SKM-1 treated with dmso at 0.1 percent for 144 hours (cell line): ENCODE measurements around the gene DESI2.
A peak's percentile ranks its signal among the peaks of the same experiment; 100 is the strongest.
"Not testable (repeated sequence)": the region's sequence is repeated elsewhere in the genome, so short reads cannot be mapped to it uniquely, and the experiment has no call there.

Source experiments
- DNase-seq: peaks from one replicate; lab custom pipeline; 2025; ENCODE audit not compliant: unreplicated experiment; lab: John Stamatoyannopoulos, UW

Gene DESI2

GRCh38 chr1:244654108-244655038, 1.4 kb downstream of the DESI2 start:
- no peak for DNase-seq

DNA sequence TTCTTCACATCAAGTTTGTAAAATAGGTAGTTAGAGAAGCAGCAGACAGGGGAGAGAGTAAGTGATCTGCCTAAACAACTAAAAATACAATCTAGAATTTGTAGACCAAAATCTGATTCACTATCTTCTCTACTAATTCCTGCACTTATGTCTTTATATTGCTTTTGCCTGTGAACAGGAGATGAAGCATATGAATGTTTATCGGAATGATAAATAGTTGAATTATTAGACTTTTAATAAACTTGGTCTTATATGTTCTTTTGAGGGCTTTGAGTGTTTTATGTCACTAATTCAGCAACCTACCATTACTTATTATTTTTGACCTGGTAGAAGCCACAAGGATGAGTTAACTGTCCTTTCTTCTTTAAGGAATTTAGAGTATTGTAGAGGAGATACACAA, 2.3 kb downstream of the DESI2 start:
- DNase-seq: no peak

DNA sequence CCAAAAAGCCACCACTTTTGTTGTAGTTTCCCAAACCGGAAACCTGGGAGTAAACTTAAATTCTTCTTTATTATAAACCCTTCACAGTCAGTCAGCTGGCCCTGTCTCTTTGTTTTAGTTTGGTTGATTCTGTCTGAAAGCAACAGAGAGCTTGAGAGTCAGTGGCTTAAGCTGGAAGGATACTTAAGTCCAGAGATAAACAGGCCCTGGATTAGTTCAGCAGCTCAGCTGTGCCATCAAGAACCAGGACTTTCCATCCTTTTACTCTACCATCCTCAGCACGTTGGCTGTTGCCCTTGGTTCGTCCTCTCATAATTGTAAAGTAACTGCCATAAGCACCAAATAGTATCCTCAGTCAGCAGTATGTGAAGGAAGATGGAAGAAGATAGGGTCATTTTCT, 4.5 kb downstream of the DESI2 start:
- DNase-seq: no peak

DNA sequence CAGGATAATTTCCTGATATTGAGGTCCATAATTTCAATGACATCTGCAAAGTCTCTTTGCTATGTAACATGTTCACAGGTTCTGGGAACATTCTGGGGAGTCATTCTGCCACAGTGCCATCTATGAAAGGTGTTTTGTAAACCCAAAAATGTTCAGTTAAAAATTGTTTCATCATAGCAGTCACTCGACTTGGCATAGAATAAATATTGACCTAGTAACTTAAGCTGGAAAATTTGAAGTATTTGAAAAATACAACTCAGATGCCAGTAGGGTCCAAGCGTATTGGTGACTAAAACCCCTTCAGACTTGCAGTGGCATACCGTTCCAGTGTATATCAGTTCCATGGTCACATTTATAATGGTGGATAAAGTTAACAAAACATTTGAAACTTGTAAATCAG, 6.8 kb downstream of the DESI2 start:
- DNase-seq: no peak

- DNase-seq: no peak
These were observed 7.7 kb downstream of the DESI2 start for GRCh38 chr1:244660595-244660994.

GRCh38 chr1:244661569-244662312, 8.8 kb downstream of the DESI2 start:
- not testable (repeated sequence) for DNase-seq

- no peak for DNase-seq
These were observed 9.7 kb downstream of the DESI2 start for GRCh38 chr1:244662599-244662998.

DNA sequence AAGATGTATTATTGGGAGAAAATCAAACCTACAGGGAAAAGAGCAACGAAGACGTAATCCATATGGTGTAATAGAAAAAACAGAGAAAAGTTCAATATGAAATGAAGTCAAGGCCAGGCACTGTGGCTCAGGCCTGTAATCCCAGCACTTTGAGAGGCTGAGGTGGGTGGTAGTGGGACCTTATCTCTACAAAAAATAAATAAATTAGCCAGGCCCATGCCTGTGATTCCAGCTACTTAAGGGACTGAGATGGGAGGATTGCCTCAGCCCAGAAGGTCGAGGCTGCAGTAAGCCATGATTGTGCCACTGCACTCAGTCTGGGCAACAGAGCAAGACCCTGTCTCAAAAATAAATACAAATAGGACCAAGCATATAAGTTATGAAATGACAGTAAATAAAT, 11.4 kb downstream of the DESI2 start:
- DNase-seq: no peak

GRCh38 chr1:244665771-244666217, 12.9 kb downstream of the DESI2 start:
- DNase-seq: peak; percentile 77

DNA sequence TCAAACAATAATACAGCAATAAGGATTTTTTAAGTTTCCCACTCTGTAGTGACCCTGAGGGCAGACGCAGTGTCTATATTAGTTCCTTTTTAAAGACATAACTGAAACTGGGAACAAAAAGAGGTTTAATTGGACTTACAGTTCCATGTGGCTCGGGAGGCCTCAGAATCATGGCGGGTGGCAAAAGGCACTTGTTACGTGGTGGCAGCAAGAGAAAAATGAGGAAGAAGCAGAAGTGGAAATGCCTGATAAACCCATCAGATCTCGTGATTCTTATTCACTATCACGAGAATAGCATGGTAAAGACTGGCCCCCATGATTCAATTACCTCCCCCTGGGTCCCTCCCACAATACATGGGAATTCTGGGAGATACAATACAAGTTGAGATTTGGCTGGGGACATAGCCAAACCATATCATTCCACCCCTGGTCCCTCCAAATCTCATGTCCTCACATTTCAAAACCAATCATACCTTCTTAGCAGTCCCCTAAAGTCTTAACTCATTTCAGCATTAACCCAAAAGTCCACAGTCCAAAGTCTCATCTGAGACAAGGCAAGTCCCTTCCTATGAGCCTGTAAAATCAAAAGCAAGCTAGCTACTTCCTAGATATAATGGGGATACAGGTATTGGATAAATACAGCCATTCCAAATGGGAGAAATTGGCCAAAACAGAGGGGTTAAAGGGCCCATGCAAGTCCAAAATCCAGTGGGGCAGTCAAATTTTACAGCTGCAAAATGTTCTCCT, 13.9 kb downstream of the DESI2 start:
- not testable (repeated sequence) for DNase-seq

DNA sequence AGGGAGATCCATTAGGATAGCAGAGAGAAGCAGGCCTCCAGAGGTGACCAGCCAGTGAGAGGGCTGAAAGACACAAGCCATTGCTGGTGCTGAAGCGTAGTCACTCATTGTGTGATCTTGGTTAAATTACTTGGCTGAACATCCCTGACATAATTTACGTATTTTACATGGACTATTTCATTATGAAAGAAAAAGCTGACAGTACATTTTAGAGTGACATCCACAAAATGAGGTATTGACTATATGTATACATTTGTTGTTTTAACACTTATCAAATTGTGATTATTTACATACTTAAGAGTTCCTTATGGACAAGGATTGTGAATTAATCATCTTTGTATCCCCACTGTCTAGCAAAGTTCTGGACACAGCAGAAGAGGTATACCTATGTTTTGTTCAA, 14.9 kb downstream of the DESI2 start:
- DNase-seq: no peak

- DNase-seq: no peak
These were observed 20.2 kb downstream of the DESI2 start for GRCh38 chr1:244672946-244673682.

- DNase-seq: no peak
These were observed 21.5 kb downstream of the DESI2 start for GRCh38 chr1:244674446-244674845.

- DNase-seq: no peak
These were observed 22.2 kb downstream of the DESI2 start for GRCh38 chr1:244675167-244675566.

DNA sequence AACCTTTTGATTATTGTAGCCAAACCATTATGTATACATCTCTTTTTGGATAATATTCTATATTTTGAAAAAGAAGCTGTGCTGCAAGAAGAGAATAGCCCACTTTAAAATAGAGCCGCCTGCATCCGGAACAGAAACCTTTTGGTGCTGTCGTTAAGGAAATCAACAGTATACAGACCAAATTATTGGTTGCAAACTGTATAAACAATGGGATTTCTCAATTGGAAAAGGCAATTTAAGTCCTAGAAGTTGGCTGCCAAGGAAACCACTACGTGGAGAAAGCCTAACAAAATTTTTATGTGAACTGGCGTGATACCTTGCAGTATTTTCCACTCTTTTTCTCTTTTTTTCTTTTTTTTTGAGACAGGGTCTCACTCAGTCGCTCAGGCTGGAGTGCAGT, 25.8 kb downstream of the DESI2 start:
- DNase-seq: no peak

DNA sequence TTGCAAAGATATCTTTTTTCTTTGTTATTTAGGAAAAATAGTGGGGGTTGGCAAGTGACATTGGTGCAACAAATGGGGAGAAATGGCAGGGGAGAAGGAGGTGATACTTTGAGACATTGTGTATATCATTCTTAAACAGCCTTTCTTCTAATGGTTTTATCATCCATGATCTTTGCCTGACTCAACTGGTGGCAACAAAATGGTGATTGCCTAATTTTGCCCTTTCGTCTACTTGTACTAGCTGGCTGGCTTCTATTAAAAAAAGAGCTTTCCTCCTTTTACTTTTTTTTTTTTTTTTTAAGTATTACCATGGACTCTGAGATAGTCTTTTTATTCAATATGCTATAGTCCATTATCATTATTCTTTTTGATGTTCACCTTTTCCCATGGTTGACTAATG, 27.7 kb downstream of the DESI2 start:
- DNase-seq: no peak

DNA sequence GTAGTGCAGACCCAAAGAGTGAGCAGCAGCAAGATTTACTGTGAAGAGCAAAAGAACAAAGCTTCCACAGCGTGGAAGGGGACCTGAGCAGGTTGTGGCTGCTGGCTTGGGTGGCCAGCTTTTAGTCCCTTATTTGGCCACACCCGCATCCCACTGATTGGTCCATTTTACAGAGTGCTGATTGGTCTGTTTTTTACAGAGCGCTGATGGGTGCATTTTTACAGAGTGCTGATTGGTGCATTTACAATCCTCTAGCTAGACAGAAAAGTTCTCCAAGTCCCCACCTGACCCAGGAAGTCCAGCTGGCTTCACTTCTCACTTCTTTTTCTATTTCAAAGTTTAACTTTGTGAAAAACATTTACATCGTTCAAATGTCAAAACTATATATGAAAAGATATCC, 29.2 kb downstream of the DESI2 start:
- DNase-seq: not testable (repeated sequence)

GRCh38 chr1:244695937-244696336, 43.0 kb downstream of the DESI2 start:
- DNase-seq: no peak

DNA sequence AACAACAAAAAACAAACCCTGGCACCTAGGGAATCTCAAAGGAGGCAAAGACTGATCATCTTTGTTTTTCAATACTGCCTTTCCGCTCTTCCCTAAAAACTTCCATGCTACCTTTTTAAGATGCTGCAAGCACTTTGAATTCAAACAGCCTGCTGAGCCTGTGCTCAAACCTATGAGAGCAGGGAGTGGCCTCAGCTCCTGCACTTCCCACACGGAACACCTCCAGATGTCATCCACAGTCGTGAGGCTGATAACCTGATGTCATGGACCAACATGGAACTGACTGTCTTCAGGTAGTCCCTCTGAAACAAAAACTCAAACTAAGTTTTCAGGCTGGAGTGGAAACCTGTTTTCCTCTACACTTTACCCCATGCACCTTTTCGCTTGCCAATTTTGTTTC, 46.8 kb downstream of the DESI2 start:
- DNase-seq: no peak

DNA sequence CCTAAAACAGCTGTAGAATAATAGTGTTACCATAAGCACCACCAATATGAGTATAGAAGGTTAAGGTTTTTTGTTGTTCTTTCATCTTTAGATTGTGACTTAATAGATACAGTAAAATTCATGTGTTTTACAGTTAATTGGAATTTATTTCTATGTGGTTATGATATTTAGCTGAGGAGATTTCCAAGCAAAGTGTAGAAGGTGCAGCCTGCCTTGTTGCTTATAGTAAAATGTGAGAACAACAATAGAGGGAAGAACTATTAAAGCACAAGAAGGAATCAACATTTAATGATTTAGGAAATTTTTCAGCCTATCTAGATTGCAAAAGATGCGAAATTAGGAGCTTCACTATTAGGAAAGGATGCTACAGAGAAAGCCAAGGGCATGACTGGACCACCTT, 47.9 kb downstream of the DESI2 start:
- no peak for DNase-seq

DNA sequence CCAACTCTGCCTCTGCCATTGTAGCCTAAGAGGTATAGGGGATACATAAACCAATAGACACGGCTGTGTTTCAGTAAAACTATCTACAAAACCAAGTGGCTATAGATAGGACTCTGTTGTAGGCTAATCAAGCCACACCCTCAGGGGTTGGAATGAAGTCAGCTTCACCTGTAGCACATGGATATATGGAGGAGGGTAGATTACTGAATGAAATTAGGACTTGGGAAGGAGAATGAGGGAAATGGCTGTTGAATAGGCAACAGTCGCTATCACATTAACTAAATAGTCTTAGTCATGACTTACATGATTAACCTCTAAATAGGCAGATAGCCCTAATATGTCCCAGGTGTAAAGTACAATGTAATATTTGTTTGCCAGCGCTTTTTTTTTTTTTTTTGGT, 49.7 kb downstream of the DESI2 start:
- DNase-seq: no peak
